ENCODE measurements around the gene IRF3.

GRCh38 chr19:49639401-49640112 lies 26.1 kb downstream of the IRF3 start:
- TF ChIP-seq CTCF (conservative IDR thresholded peaks at IDR 0.05 in 1 of 2, IDR thresholded peaks at IDR 0.05 in 1 of 2; ENCODE audit: low read depth in 1 of 2, low read length in 2 of 2) (no peak), EZH2 (IDR thresholded peaks at IDR 0.05; ENCODE audit: low read length, missing control alignments) (no peak)
